ENCODE results near the gene ACP1. TPM values are rescaled to one million over a fixed set of nuclear protein-coding genes. Genes with fewer than 3 reads are reported as not detected.
A peak's percentile ranks its signal among the peaks of the same experiment; 100 is the strongest.

The ACP1 gene
- total and polyA plus RNA-seq, 2 of the 8 experiments (the other 6 are each of a cell fraction or from before 2014, with no cell fraction given) = 115 to 155 TPM

- no peak overlapping the region for H2BK5ac ChIP-seq (ENCODE audit: low read depth, low read length)
- H2BK20ac ChIP-seq (ENCODE audit: low read length) = no peak overlapping the region
- H3K4me2 ChIP-seq (ENCODE audit: insufficient read depth in 1 of 2, low read depth in 2 of 2, low read length in 2 of 2) = no peak overlapping the region
- no peak overlapping the region for H4K8ac ChIP-seq (ENCODE audit: extremely low read depth, insufficient read depth, low read length)
- H3K27me3 ChIP-seq (replicated peaks in 1 of 4; ENCODE audit: control insufficient read depth in 3 of 4, extremely low read depth in 1 of 4, insufficient read depth in 3 of 4, low read length in 3 of 4) = no peaks in the 10 kb centered on the region; a peak in 1 of 7 replicates
- H3K4me1 ChIP-seq (replicated peaks in 1 of 4; ENCODE audit: control insufficient read depth in 3 of 4, insufficient read depth in 4 of 4, low read length in 3 of 4) = peaks cover 0 to 8% (median 5%) of the 10 kb centered on the region in 4 experiments; a peak in 5 of 7 replicates
- no peak overlapping the region for H2BK12ac ChIP-seq (ENCODE audit: low read depth, low read length)
- H3K18ac ChIP-seq (ENCODE audit: extremely low read depth, low read length) = no peak overlapping the region
- DNase-seq (ENCODE audit: low read depth in 1 of 2, low spot score in 2 of 2) (no peak), FAIRE-seq (no peak)
- no peak overlapping the region for H3K4me3 ChIP-seq (ENCODE audit: extremely low read depth in 1 of 4, insufficient read depth in 2 of 4, low read depth in 3 of 4, low read length in 4 of 4)
- peaks cover 6% of the 10 kb centered on the region; the same call in 1 of the 2 replicates for H3K23me2 ChIP-seq (ENCODE audit: low read depth, low read length)
- no peak overlapping the region for H3K14ac ChIP-seq (ENCODE audit: insufficient read length)
- H4K91ac ChIP-seq (replicated peaks; ENCODE audit: insufficient read length, low read length) = no peak overlapping the region
- no peak overlapping the region for H2AFZ ChIP-seq (ENCODE audit: low read length)
- POLR2A ChIA-PET (ENCODE audit: partially characterized antibody) = no interaction called here
- H3K23ac ChIP-seq (ENCODE audit: insufficient read length) = no peak overlapping the region
- no peak overlapping the region for H3K27ac ChIP-seq (ENCODE audit: low read depth, low read length)
- no peaks in the 10 kb centered on the region for H3K36me3 ChIP-seq (ENCODE audit: control insufficient read depth in 2 of 4, insufficient read depth in 4 of 4, low read length in 3 of 4)
- peaks cover 0 to 7% of the 10 kb centered on the region in 2 experiments for H4K20me1 ChIP-seq (replicated peaks in 1 of 2; ENCODE audit: control insufficient read depth in 1 of 2, insufficient read depth in 2 of 2, low read length in 2 of 2)
- H2AK5ac ChIP-seq (ENCODE audit: low read depth, low read length) = no peak overlapping the region
- H3K9ac ChIP-seq (replicated peaks in 1 of 4; ENCODE audit: extremely low read depth in 1 of 4, low read depth in 3 of 4, low read length in 3 of 4) = no peak overlapping the region
- no peak overlapping the region for H4K5ac ChIP-seq (ENCODE audit: insufficient read length, low read depth, low read length)
- no peaks in the 10 kb centered on the region; a peak in 1 of 4 replicates for H3K9me3 ChIP-seq (ENCODE audit: insufficient read depth in 2 of 2, low read depth in 1 of 2, low read length in 1 of 2)
- no peaks in the 10 kb centered on the region for H3K79me2 ChIP-seq (ENCODE audit: control insufficient read depth in 1 of 2, insufficient read depth in 2 of 2, low read length in 2 of 2)
- no peak overlapping the region for H3K4ac ChIP-seq (replicated peaks; ENCODE audit: insufficient read length, low read depth, low read length)
- CTCF ChIA-PET (ENCODE audit: partially characterized antibody) = interaction anchor here (1.2 to 2.7 kb wide), 3 partner anchors 13 to 25 kb away, joined by 3 to 12 read pairs (median 4); no protein-coding TSS in a partner anchor
- no peak overlapping the region for H2BK120ac ChIP-seq (replicated peaks; ENCODE audit: low read depth, low read length)
- no peak overlapping the region for H3K56ac ChIP-seq (replicated peaks; ENCODE audit: insufficient read length, low read depth, low read length)
- no peaks in the 10 kb centered on the region for H3K79me1 ChIP-seq (ENCODE audit: low read depth, low read length)
- H2BK15ac ChIP-seq (ENCODE audit: low read length) = peak overlapping the region; percentile 3; the same call in 1 of the 2 replicates
- WGBS, 2 experiments (ENCODE audit: extremely low coverage in 1 of 2, insufficient coverage in 1 of 2, insufficient read length in 1 of 2, insufficient replicate concordance in 2 of 2, low coverage in 1 of 2, low lambda C conversion rate in 2 of 2, missing lambda C conversion rate in 1 of 2) = 89% methylated on average over 12 of the region's 12 CpGs; no CpG with 5 or more reads in 1 of the 2 experiments
- TF ChIP-seq JUND (IDR thresholded peaks at IDR 0.05; ENCODE audit: low read length) (no peak), YY1 (IDR thresholded peaks at IDR 0.05; ENCODE audit: low read depth, low read length) (no peak), SP2 (IDR thresholded peaks at IDR 0.05; ENCODE audit: low read length) (no peak), TAF1 (IDR thresholded peaks at IDR 0.05; ENCODE audit: low read depth, low read length) (no peak), BACH1 (IDR thresholded peaks at IDR 0.05; ENCODE audit: low read length) (no peak), KDM5A (IDR thresholded peaks at IDR 0.05; ENCODE audit: low read length) (no peak), SIX5 (IDR thresholded peaks at IDR 0.05; ENCODE audit: low read depth, low read length) (no peak), FOSL1 (IDR thresholded peaks at IDR 0.05; ENCODE audit: insufficient read depth, low read depth, low read length) (no peak), CEBPB (IDR thresholded peaks at IDR 0.05; ENCODE audit: low read depth, low read length) (no peak), SP1 (IDR thresholded peaks at IDR 0.05; ENCODE audit: low read depth, low read length) (no peak), JUN (IDR thresholded peaks at IDR 0.05; ENCODE audit: low read depth, low read length) (no peak), MAFK (IDR thresholded peaks at IDR 0.05; ENCODE audit: low read depth, low read length) (no peak), RFX5 (IDR thresholded peaks at IDR 0.05; ENCODE audit: borderline replicate concordance, low read depth, low read length) (no peak), SP4 (IDR thresholded peaks at IDR 0.05; ENCODE audit: low read length) (no peak), TBP (IDR thresholded peaks at IDR 0.05; ENCODE audit: low read depth, low read length) (no peak), ZNF274 (IDR thresholded peaks at IDR 0.05; ENCODE audit: borderline replicate concordance, extremely low read depth, low read length) (no peak)
- TF ChIP-seq, protein P1, sequence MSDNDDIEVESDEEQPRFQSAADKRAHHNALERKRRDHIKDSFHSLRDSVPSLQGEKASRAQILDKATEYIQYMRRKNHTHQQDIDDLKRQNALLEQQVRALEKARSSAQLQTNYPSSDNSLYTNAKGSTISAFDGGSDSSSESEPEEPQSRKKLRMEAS (IDR thresholded peaks at IDR 0.05) = no peak
Measured at GRCh38 chr2:316381-316780, 51.6 kb downstream of the ACP1 start.

All from H1 (cell line).